KMS-11 (cell line): ENCODE measurements around the gene SDR39U1.

Experiments
- H2AFZ ChIP-seq: fragments of 200-600 bp; sonication (generic); 2 replicates; pipeline ENCODE4 v1.6.1; 2016; ENCODE audit warnings: antibody characterized with exemption, mixed run types, low read depth
- H3K27ac ChIP-seq: fragments of 200-600 bp; sonication (generic); 2 replicates; pipeline ENCODE4 v1.6.1; 2016; ENCODE audit warnings: mild to moderate bottlenecking, mixed run types
- H3K27me3 ChIP-seq: fragments of 200-600 bp; sonication (generic); 2 replicates; pipeline ENCODE4 v1.6.1; 2017; ENCODE audit warnings: mild to moderate bottlenecking, low read depth, mixed run types, moderate library complexity; ENCODE audit not compliant: insufficient read depth
- H3K36me3 ChIP-seq: fragments of 200-600 bp; sonication (generic); 2 replicates; pipeline ENCODE4 v1.6.1; 2017; ENCODE audit warnings: mild to moderate bottlenecking, mixed run types; ENCODE audit not compliant: insufficient read depth
- H3K4me1 ChIP-seq: fragments of 200-600 bp; sonication (generic); 2 replicates; pipeline ENCODE4 v1.6.1; 2016; ENCODE audit warnings: mild to moderate bottlenecking, low read depth, mixed run types; ENCODE audit not compliant: poor library complexity, severe bottlenecking
- H3K4me2 ChIP-seq: fragments of 200-600 bp; sonication (generic); 2 replicates; pipeline ENCODE4 v1.7.0; 2016; ENCODE audit warnings: mild to moderate bottlenecking, mixed run types
- H3K4me3 ChIP-seq: fragments of 200-600 bp; sonication (generic); IDR thresholded peaks from 2 replicates; pipeline ENCODE4 v1.6.1; 2017; ENCODE audit warnings: low read depth, low read length, mixed read lengths; ENCODE audit not compliant: insufficient read depth
- H3K79me2 ChIP-seq: fragments of 200-600 bp; sonication (generic); 2 replicates; pipeline ENCODE4 v1.6.1; 2016; ENCODE audit warnings: low read depth, mixed run types; ENCODE audit not compliant: insufficient read depth
- H3K9ac ChIP-seq: fragments of 200-600 bp; sonication (generic); 2 replicates; pipeline ENCODE4 v1.6.1; 2016; ENCODE audit warnings: mild to moderate bottlenecking, mixed run types
- H4K20me1 ChIP-seq: fragments of 200-600 bp; sonication (generic); 2 replicates; pipeline ENCODE4 v1.6.1; 2016; ENCODE audit warnings: mild to moderate bottlenecking, mixed run types; ENCODE audit not compliant: insufficient read depth
- CTCF ChIP-seq: fragments of 200-600 bp; sonication (generic); conservative IDR thresholded peaks from 2 replicates; pipeline ENCODE4 v1.6.1; 2017; ENCODE audit warnings: low read depth, mild to moderate bottlenecking, antibody characterized with exemption, low read length, moderate library complexity, mixed read lengths

SDR39U1 gene

GRCh38 chr14:24416932-24417619 lies 25.5 kb downstream of the SDR39U1 start:
- Histone ChIP-seq H3K4me1 (no peaks in the 10 kb centered on the region), H3K9ac (no peak overlapping the region), H3K27me3 (no peaks in the 10 kb centered on the region), H3K36me3 (no peaks in the 10 kb centered on the region), H3K79me2 (no peaks in the 10 kb centered on the region), H3K27ac (no peak overlapping the region), H3K4me2 (no peak overlapping the region), H4K20me1 (no peaks in the 10 kb centered on the region), H3K4me3 (no peak overlapping the region), H2AFZ (no peak overlapping the region)
- TF ChIP-seq CTCF: no peak

GRCh38 chr14:24416254-24416931 lies 26.2 kb downstream of the SDR39U1 start:
- Histone ChIP-seq H3K27ac (no peak overlapping the region), H3K79me2 (no peaks in the 10 kb centered on the region), H3K4me2 (no peak overlapping the region), H3K4me1 (no peaks in the 10 kb centered on the region), H2AFZ (no peak overlapping the region), H4K20me1 (no peaks in the 10 kb centered on the region), H3K4me3 (no peak overlapping the region), H3K36me3 (no peaks in the 10 kb centered on the region), H3K9ac (no peak overlapping the region), H3K27me3 (no peaks in the 10 kb centered on the region)
- TF ChIP-seq CTCF: no peak

GRCh38 chr14:24415421-24416253 lies 26.9 kb downstream of the SDR39U1 start:
- Histone ChIP-seq H2AFZ (no peak overlapping the region), H3K27ac (no peak overlapping the region), H3K9ac (no peak overlapping the region), H3K4me2 (no peak overlapping the region), H3K36me3 (no peaks in the 10 kb centered on the region), H3K27me3 (no peaks in the 10 kb centered on the region), H3K79me2 (no peaks in the 10 kb centered on the region), H3K4me1 (no peaks in the 10 kb centered on the region), H4K20me1 (no peaks in the 10 kb centered on the region), H3K4me3 (no peak overlapping the region)
- TF ChIP-seq CTCF: no peak

GRCh38 chr14:24414732-24415420 lies 27.7 kb downstream of the SDR39U1 start:
- H2AFZ ChIP-seq: no peak overlapping the region
- no peak overlapping the region for H3K27ac ChIP-seq
- TF ChIP-seq CTCF: no peak
- no peaks in the 10 kb centered on the region for H3K4me1 ChIP-seq
- no peaks in the 10 kb centered on the region for H4K20me1 ChIP-seq
- H3K27me3 ChIP-seq: no peaks in the 10 kb centered on the region
- no peak overlapping the region for H3K4me2 ChIP-seq
- H3K4me3 ChIP-seq: no peak overlapping the region
- no peaks in the 10 kb centered on the region for H3K79me2 ChIP-seq
- no peak overlapping the region for H3K9ac ChIP-seq
- H3K36me3 ChIP-seq: no peaks in the 10 kb centered on the region
